HG03196 (cell line): ENCODE results near the gene CCDC91.
A peak's percentile ranks its signal among the peaks of the same experiment; 100 is the strongest.
"Not testable (repeated sequence)": the region's sequence is repeated elsewhere in the genome, so short reads cannot be mapped to it uniquely, and the experiment has no call there.

ENCODE experiments used
- ATAC-seq: cut with Tn5 transposase; IDR thresholded peaks from one replicate; pipeline ENCODE4 v1.9.1; 2021; ENCODE audit not compliant: unreplicated experiment

CCDC91 gene

DNA sequence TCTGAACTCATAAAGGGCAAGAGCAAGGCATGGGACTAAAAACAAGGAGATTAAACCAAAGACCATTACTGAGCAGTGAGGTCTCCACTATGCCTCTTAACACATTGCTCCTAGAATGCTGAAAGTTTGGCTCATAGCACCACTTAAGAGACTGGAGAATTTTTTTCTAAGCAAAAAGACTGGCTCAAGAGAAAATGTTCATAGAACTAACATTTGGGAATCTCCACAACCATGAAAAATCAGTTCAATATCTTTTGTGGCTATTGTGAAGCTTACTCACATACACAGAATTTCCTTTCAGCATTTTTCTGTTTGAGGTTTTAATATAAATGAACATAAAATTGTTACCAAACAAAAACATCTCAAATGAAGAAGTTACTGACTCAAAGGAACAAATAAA lies 255.8 kb downstream of the CCDC91 start:
- no peak for ATAC-seq

DNA sequence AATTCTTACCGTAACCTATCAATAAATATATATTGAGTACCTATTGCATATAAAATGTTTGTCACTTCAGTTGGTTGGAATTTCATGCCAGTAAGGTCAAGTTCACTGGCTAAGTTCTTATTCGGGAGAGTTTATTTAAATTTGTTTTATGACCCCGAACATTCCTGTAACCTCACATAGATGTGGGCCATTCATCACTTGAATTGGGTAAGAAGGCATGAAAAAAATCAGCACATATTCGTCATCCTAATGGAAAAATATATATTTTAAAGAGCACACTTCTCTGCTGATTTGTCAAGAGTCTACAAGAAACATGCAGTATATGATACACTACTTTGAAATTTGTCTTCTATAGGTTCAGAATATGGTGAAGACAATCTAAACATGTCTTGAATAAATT lies 263.4 kb downstream of the CCDC91 start:
- no peak for ATAC-seq

- no peak for ATAC-seq
Observed at GRCh38 chr12:28456934-28457710, 266.9 kb downstream of the CCDC91 start.

- no peak for ATAC-seq
Observed at GRCh38 chr12:28457785-28458184, 267.5 kb downstream of the CCDC91 start.

DNA sequence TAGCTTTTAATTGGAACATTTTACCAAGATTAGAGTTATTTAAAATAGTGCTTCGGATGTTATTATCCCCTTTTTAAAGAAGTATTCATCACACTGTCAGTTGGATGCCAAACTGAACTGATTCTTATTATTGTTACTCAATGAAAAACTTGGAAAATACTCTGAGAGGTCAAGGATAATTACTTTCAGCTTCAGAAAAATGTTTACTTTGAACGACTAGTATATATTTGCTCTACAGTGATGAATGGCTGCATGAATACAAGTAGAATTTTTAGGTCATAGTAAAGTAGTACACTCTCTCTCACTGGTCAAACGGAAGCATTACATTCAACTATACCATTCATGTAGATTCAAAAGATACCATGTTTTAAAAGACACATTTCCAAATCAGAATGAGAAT lies 269.2 kb downstream of the CCDC91 start:
- ATAC-seq = no peak

- peak; percentile 49 for ATAC-seq
Observed at GRCh38 chr12:28460420-28461130, 270.3 kb downstream of the CCDC91 start.

DNA sequence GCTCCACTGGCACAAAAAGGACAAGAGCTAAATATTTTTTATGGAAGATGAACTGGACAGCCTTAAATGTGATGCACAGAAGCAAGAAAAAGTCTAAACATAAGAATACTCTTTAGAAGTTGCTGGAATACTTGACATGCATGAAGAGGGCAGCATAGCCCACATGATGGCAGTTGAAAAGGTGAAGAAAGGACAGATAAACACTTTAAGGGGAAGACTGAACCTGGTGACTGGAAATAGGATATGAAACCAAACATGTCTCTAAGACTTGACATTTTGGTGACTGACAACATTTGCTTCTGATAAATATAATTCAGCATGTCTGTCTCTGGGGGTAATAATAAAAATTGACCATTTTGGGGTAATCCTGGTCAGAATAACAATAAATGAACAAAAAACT lies 273.1 kb downstream of the CCDC91 start:
- no peak for ATAC-seq

- ATAC-seq = not testable (repeated sequence)
Observed at GRCh38 chr12:28471762-28472161, 281.5 kb downstream of the CCDC91 start.

DNA sequence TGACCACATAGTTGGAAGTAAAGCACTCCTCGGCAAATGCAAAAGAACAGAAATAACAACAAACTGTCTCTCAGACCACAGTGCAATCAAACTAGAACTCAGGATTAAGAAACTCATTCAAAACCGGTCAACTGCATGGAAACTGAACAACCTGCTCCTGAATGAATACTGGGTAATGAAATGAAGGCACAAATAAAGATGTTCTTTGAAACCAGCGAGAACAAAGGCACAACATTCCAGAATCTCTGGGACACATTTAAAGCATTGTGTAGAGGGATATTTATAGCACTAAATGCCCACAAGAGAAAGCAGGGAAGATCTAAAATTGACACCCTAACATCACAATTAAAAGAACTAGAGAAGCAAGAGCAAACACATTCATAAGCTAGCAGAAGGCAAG lies 285.9 kb downstream of the CCDC91 start:
- not testable (repeated sequence) for ATAC-seq

GRCh38 chr12:28479097-28479496 lies 288.8 kb downstream of the CCDC91 start:
- ATAC-seq = not testable (repeated sequence)

GRCh38 chr12:28479683-28480082 lies 289.4 kb downstream of the CCDC91 start:
- ATAC-seq = no peak

DNA sequence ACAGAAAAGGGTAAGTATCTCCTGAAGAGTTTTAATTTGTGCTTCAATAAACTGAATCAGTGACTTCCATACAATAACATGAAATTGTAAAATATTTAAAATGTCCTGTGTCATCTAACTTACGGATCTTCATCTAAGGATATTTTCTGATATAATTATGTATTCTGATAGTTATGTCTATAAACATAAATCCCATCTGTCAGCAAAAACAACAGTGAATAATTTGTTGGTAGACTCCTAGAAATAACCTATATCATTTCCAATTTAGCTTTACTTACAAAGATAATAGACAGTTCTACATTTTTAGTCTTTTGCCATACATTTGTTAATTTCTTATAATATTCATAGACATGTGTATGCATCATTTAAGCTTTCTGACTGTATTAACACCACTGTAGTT lies 293.9 kb downstream of the CCDC91 start:
- ATAC-seq = no peak

DNA sequence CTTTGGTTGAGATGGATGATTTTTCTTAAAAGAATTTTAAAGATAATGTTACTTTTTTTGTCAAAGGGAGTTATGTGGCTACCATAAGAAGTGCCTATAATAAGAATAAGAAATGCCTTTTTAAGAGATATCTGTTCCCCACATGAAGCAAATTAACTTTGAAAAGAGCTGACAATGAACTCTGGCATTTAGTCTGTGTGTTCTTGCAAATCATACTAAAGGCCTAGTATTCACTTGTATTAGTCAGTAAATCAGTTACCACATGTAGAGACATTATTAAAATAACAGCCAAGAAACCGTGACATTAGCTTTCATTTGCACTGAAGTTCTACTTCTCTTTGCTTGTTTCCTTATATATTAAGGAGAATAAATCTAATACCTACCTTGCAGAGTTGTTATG lies 296.3 kb downstream of the CCDC91 start:
- ATAC-seq = no peak

- no peak for ATAC-seq
Observed at GRCh38 chr12:28489246-28489645, 299.0 kb downstream of the CCDC91 start.

DNA sequence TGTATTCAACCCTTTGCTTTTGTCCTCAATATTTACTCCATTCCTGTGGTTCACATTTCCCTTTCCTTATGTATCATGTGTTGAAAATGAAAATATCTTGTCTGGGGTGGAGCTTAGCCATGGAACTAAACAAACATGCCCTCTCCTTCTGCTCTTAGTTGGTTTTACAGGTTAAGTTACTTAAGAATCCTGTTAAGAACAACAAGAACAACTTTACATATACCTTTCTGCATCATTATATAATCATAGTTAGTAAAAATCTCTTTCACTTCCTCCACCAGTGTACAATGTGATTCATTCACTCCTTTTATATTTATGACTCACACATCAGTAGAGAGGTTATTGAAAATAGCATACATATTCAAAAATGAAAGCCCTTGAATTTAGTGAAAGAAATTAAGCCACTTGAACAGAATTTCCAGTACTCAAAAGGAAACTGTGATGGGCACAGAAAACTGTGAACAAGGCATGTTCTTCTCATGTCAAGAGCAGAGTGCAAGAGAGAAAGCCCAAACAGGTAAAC lies 307.7 kb downstream of the CCDC91 start:
- peak; percentile 91 for ATAC-seq

DNA sequence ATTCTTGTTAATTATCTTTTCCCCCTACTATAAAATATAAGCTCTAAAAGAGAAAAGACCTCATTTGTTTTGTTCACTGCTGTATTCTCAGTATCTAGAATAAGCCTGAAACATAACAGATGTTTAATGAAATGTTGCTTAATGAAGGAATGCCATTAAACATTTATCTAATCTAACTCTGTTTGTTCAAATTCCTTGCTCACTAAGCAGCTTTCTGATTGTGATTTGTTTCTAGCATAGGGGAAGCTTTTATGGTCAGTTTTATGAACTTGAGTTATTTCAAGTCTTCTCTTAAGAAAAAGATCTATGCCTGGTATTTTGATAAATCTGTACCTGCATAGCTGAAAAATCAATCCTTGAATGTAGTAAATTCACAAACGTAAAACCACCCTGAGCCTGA lies 308.6 kb downstream of the CCDC91 start:
- ATAC-seq = no peak

DNA sequence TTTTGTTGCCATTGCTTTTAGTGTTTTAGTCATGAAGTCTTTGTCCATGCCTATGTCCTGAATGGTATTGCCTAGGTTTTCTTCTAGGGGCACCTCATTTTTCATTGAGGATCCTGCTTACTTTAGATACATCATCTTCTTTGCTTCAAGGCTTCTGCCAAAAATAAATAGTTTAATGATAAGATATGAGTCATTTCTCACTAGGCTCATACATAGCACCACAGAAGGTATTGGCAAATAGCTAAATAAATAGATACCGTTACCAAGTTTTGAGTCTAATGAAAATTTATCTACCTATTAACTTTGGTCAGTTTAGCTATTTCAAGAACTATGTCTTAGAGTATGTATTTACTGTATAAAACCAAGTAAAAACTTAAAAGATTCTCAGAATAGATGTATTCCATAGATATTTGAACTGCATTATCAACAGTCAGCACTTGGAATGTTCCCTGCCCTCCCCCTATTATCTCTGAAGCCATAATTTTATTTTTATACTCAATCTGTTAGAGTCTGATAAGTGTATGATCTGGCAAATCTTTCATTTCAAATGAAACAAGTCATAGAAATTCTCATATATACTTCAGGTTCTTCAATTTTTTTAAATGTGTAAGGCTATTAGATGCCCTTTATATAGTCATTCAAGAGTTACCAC lies 310.2 kb downstream of the CCDC91 start:
- ATAC-seq = no peak

DNA sequence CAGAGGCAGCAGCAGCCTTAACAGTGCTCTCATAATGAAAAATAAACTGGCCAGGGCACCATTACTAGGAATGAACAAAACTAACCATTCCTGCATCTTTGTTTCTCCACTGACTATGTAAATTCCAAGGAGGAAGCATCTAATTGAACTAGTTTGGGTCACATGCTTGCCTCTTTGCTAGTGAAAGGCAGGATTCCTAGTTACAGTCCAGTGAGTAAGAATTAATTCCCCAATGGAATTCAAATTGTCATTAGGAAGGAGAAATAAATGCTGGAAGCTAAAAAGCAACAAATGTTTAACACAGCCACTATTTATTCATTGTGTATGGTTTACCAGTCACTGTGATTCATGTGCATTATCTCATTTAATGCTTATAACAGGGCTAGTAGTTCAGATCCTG lies 316.0 kb downstream of the CCDC91 start:
- no peak for ATAC-seq

DNA sequence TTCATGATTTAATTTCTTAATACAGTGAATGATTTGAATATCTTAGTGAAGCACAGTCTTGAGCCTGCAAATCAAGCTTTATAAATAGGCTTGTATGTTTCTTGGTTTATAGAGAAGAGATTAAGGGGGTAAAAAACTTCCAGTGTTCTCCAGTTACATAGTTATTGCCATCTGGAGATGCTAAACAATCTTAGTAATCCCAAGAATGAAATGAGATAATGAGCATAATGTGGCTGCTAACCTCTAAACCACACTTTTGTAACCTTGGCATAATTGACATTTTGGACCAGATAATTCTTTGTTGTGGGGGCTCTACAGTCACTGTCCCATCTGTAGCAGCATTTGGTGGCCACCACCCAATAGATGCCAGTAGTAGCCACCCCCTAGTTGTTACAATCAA lies 316.8 kb downstream of the CCDC91 start:
- ATAC-seq = no peak

DNA sequence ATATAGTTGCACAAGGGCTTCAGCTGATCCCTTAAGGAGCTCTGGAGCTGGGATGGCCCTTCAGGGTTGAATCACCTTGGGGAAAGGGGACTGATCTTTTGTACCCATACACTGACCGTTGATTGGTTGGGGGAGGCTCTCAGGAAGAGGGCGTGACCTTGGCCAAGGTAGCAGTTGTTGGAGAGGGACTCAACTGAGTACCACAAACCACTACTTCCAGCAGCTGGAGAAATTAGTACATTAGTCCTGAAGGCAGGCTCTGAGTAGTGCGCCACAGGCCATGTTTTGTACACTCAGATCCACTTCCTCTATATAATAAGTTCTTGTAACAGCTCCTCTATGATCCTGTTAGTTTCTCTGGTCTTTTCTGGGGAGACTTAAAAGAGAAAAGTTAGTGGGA lies 317.6 kb downstream of the CCDC91 start:
- no peak for ATAC-seq

- ATAC-seq = no peak
Observed at GRCh38 chr12:28512406-28512805, 322.1 kb downstream of the CCDC91 start.

GRCh38 chr12:28512876-28513275 lies 322.6 kb downstream of the CCDC91 start:
- ATAC-seq = no peak
